Upper lobe of left lung (tissue), 4 donors: Measurements from ENCODE around the gene ELN.

ENCODE experiments used
- CTCF ChIP-seq, 6 experiments: fragments of 450-650 bp in 4 of 6; fragments of 200-600 bp in 2 of 6; sonication (generic) in 2 of 6; IDR thresholded peaks; one replicate each; pipeline ENCODE4 v1.5.1; 2016 to 2019; ENCODE audit warnings: antibody characterized with exemption in 6 of 6
- POLR2A ChIP-seq, 4 donors: fragments of 450-650 bp; IDR thresholded peaks; one replicate each; pipeline ENCODE4 v1.5.1; 2016 to 2017; ENCODE audit warnings: antibody characterized with exemption in 4 of 4, mild to moderate bottlenecking in 2 of 4
- POLR2AphosphoS5 ChIP-seq, 2 donors: sonication (generic); formaldehyde crosslinking; IDR thresholded peaks; one replicate each; pipeline ENCODE4 v1.5.1; 2017; ENCODE audit warnings: antibody characterized with exemption in 2 of 2

- TF ChIP-seq CTCF (IDR thresholded peaks at IDR 0.05) (no peak), POLR2AphosphoS5 (IDR thresholded peaks at IDR 0.05) (no peak), POLR2A (IDR thresholded peaks at IDR 0.05) (no peak)
Observed at GRCh38 chr7:74078461-74078860, 50.5 kb downstream of the ELN start.
